SIG-M5 treated with dmso at 0.1 percent for 504 hours (cell line): ENCODE measurements around the gene PSORS1C1.
"Not testable (repeated sequence)": the region's sequence is repeated elsewhere in the genome, so short reads cannot be mapped to it uniquely, and the experiment has no call there.

Experiments
- DNase-seq: peaks from one replicate; lab custom pipeline; 2025; ENCODE audit not compliant: unreplicated experiment; lab: John Stamatoyannopoulos, UW

The PSORS1C1 gene

GRCh38 chr6:31157513-31158139 lies 43.0 kb downstream of the PSORS1C1 start, which contains the start of gene CCHCR1:
CCHCR1 (minus strand) TSS chr6:31157802; CDS start chr6:31157600, 202 bp downstream.
- no peak for DNase-seq

GRCh38 chr6:31158140-31158862 lies 43.7 kb downstream of the PSORS1C1 start, which contains the start of gene TCF19:
TCF19 (plus strand) TSS chr6:31158589; CDS start chr6:31159470, 881 bp downstream.
- peak; percentile 98 for DNase-seq

GRCh38 chr6:31158863-31159855 lies 44.6 kb downstream of the PSORS1C1 start:
- DNase-seq = peak; percentile 45

- DNase-seq = no peak
Observed at GRCh38 chr6:31161216-31162126, 46.9 kb downstream of the PSORS1C1 start.

GRCh38 chr6:31162463-31163165 lies 48.0 kb downstream of the PSORS1C1 start:
- DNase-seq = no peak

- no peak for DNase-seq
Observed at GRCh38 chr6:31163922-31164321, 49.3 kb downstream of the PSORS1C1 start.

GRCh38 chr6:31164475-31165063 lies 50.0 kb downstream of the PSORS1C1 start:
- not testable (repeated sequence) for DNase-seq

GRCh38 chr6:31165064-31165832 lies 50.6 kb downstream of the PSORS1C1 start:
- DNase-seq = not testable (repeated sequence)

- no peak for DNase-seq
Observed at GRCh38 chr6:31165986-31166385, 51.4 kb downstream of the PSORS1C1 start.

- no peak for DNase-seq
Observed at GRCh38 chr6:31168606-31169005, 54.0 kb downstream of the PSORS1C1 start.

- DNase-seq = peak; percentile 36
Observed at GRCh38 chr6:31169123-31169857, 54.7 kb downstream of the PSORS1C1 start.

- not testable (repeated sequence) for DNase-seq
Observed at GRCh38 chr6:31169858-31170599, 55.4 kb downstream of the PSORS1C1 start.

GRCh38 chr6:31170600-31170881 lies 55.9 kb downstream of the PSORS1C1 start, which contains the start of gene POU5F1:
POU5F1 (minus strand) TSS chr6:31170682; CDS start chr6:31170620, 62 bp downstream.
- no peak for DNase-seq

GRCh38 chr6:31170987-31171671 lies 56.5 kb downstream of the PSORS1C1 start:
- no peak for DNase-seq

- no peak for DNase-seq
Observed at GRCh38 chr6:31171931-31172905, 57.6 kb downstream of the PSORS1C1 start.
